Neuronal stem cell (in vitro differentiated cells): ENCODE data around the gene SPAG16.
A peak's percentile ranks its signal among the peaks of the same experiment; 100 is the strongest.
"Not testable (repeated sequence)": the region's sequence is repeated elsewhere in the genome, so short reads cannot be mapped to it uniquely, and the experiment has no call there.

Experiments
- DNase-seq: peaks from one replicate; pipeline ENCODE4 v3.0.0-alpha.2; 2013; ENCODE audit warnings: low spot score
- H2AFZ ChIP-seq: one replicate; pipeline ENCODE4 v1.6.1; 2013; ENCODE audit warnings: mild to moderate bottlenecking, low read length, inconsistent platforms
- H2AK5ac ChIP-seq: 2 replicates; pipeline ENCODE4 v1.6.1; 2013; ENCODE audit warnings: low read depth, mild to moderate bottlenecking, inconsistent platforms, low read length, moderate library complexity, mixed read lengths
- H2BK120ac ChIP-seq: 2 replicates; pipeline ENCODE4 v1.6.1; 2013; ENCODE audit warnings: low read depth, mild to moderate bottlenecking, inconsistent platforms, low read length, moderate library complexity, mixed read lengths
- H2BK12ac ChIP-seq: one replicate; pipeline ENCODE4 v1.6.1; 2013; ENCODE audit warnings: low read length, inconsistent platforms
- H2BK15ac ChIP-seq: 2 replicates; pipeline ENCODE4 v1.6.1; 2013; ENCODE audit warnings: mild to moderate bottlenecking, low read length, inconsistent platforms, mixed read lengths
- H2BK5ac ChIP-seq: one replicate; pipeline ENCODE4 v1.6.1; 2013; ENCODE audit warnings: inconsistent platforms, mild to moderate bottlenecking, low read length, moderate library complexity
- H3K14ac ChIP-seq: one replicate; pipeline ENCODE4 v1.6.1; 2013; ENCODE audit warnings: low read length, inconsistent platforms
- H3K18ac ChIP-seq: 2 replicates; pipeline ENCODE4 v1.6.1; 2013; ENCODE audit warnings: low read length, inconsistent platforms
- H3K23ac ChIP-seq: 2 replicates; pipeline ENCODE4 v1.6.1; 2013; ENCODE audit warnings: low read depth, mild to moderate bottlenecking, mixed read lengths, low read length, inconsistent platforms; ENCODE audit not compliant: poor library complexity
- H3K27ac ChIP-seq: replicated peaks from 3 replicates; pipeline ENCODE4 v1.5.1; 2013; ENCODE audit warnings: low read length, inconsistent platforms
- H3K27me3 ChIP-seq, 3 experiments: 2 replicates each; pipeline ENCODE4 v1.6.1; 2013; ENCODE audit warnings: low read length in 3 of 3, mild to moderate bottlenecking in 2 of 3, inconsistent platforms in 1 of 3, low read depth in 1 of 3, mixed read lengths in 1 of 3, moderate library complexity in 1 of 3; ENCODE audit not compliant: control insufficient read depth in 3 of 3, insufficient read depth in 3 of 3
- H3K36me3 ChIP-seq, 2 donors: replicated peaks in 1 of 2; 2 replicates each; pipeline ENCODE4 v1.6.1; 2013; ENCODE audit warnings: low read length in 2 of 2; ENCODE audit not compliant: control insufficient read depth in 2 of 2, insufficient read depth in 2 of 2
- H3K4ac ChIP-seq: 2 replicates; pipeline ENCODE4 v1.6.1; 2013; ENCODE audit warnings: inconsistent platforms, mild to moderate bottlenecking, low read length, moderate library complexity
- H3K4me1 ChIP-seq, 2 donors: 1 replicate in 1 of 2; 2 replicates in 1 of 2; pipeline ENCODE4 v1.6.1; 2013; ENCODE audit warnings: low read length in 2 of 2, low read depth in 1 of 2; ENCODE audit not compliant: control insufficient read depth in 2 of 2, insufficient read depth in 1 of 2
- H3K4me2 ChIP-seq: one replicate; pipeline ENCODE4 v1.6.1; 2013; ENCODE audit warnings: mild to moderate bottlenecking, low read length, inconsistent platforms; ENCODE audit not compliant: insufficient read depth, poor library complexity, severe bottlenecking
- H3K4me3 ChIP-seq, 2 donors: 2 replicates each; pipeline ENCODE4 v1.5.1; 2013; ENCODE audit warnings: low read length in 2 of 2, mild to moderate bottlenecking in 2 of 2, inconsistent platforms in 1 of 2, moderate library complexity in 1 of 2
- H3K79me1 ChIP-seq: one replicate; pipeline ENCODE4 v1.6.1; 2013; ENCODE audit warnings: low read depth, mild to moderate bottlenecking, inconsistent platforms, low read length, moderate library complexity
- H3K9ac ChIP-seq: one replicate; pipeline ENCODE4 v1.6.1; 2013; ENCODE audit warnings: mild to moderate bottlenecking, low read depth, low read length, inconsistent platforms; ENCODE audit not compliant: poor library complexity
- H3K9me3 ChIP-seq, 2 donors: replicated peaks in 1 of 2; 2 replicates each; pipeline versions ENCODE3 to v1.6.1; 2013; ENCODE audit warnings: low read length in 2 of 2, mild to moderate bottlenecking in 2 of 2, inconsistent platforms in 1 of 2, low read depth in 1 of 2, mixed read lengths in 1 of 2, moderate library complexity in 1 of 2; ENCODE audit not compliant: control insufficient read depth in 2 of 2, insufficient read depth in 1 of 2
- H4K8ac ChIP-seq: one replicate; pipeline ENCODE4 v1.6.1; 2013; ENCODE audit warnings: low read depth, mild to moderate bottlenecking, inconsistent platforms, low read length, moderate library complexity
- H4K91ac ChIP-seq: one replicate; pipeline ENCODE4 v1.6.1; 2013; ENCODE audit warnings: low read length, low read depth, mild to moderate bottlenecking, inconsistent platforms; ENCODE audit not compliant: poor library complexity
- WGBS, 2 donors: extraction: QIAGEN DNeasy Blood & Tissue Kit; methylation state at CpG; one replicate each; pipeline ENCODE4 v1.1.7; 2013; ENCODE audit warnings: missing lambda C conversion rate in 2 of 2, mixed read lengths in 1 of 2; ENCODE audit not compliant: insufficient read length in 2 of 2, insufficient replicate concordance in 1 of 2; ENCODE audit errors: extremely low coverage in 2 of 2; 5-methylcytosine and 5-hydroxymethylcytosine counted together

SPAG16 gene

DNA sequence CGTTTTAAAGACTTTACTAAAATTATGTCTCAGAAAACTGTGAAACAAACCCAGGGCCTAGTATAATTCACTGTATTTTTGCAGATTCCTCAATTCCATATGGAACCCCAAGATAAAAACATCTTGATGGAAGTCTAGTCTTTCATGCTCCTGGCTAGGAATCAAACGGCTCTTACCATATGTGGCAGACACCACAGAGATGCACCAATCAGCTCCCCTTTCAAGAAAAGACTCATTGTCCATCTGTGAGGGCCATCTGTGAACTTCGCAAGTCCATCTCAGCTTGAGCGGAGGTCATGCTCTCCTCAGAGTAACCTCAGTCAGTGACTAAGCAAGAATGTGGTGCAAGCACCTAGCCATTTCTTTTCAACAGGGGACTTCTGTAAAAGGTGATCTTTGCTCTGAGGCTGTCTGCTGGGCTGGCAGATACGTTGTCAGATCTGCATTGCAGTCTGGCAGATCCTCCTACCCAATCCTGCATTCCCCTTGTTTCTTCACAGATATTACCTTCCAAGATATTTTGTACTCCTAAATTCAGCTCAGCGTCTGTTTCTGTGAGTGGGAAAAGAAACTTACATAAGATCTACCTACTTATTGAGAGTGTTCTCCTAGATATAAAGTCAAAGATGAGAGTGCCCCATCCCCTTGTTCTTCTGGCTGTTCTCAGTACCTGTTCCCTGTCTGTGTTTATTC lies 419.3 kb downstream of the SPAG16 start:
- no peak overlapping the region for H2BK15ac ChIP-seq
- peak overlapping the region; percentile 18 for H2AFZ ChIP-seq
- no peak overlapping the region for H3K9ac ChIP-seq
- no peaks in the 10 kb centered on the region for H3K27me3 ChIP-seq
- H2BK12ac ChIP-seq, result no peak overlapping the region
- H3K4me2 ChIP-seq, result no peak overlapping the region
- WGBS, 2 donors, result no CpG with 5 or more reads among the region's 6 CpGs
- H3K4ac ChIP-seq, result no peak overlapping the region
- H2BK5ac ChIP-seq, result no peak overlapping the region
- H3K4me3 ChIP-seq, result no peak overlapping the region
- no peak overlapping the region for H4K91ac ChIP-seq
- no peak overlapping the region for H2AK5ac ChIP-seq
- H3K36me3 ChIP-seq, result no peaks in the 10 kb centered on the region
- no peak overlapping the region for H4K8ac ChIP-seq
- peaks cover 0 to 2% of the 10 kb centered on the region in 2 donors for H3K9me3 ChIP-seq
- no peaks in the 10 kb centered on the region for H3K4me1 ChIP-seq
- H3K27ac ChIP-seq, result no peak overlapping the region
- H3K23ac ChIP-seq, result no peak overlapping the region
- no peaks in the 10 kb centered on the region for H3K79me1 ChIP-seq
- H3K14ac ChIP-seq, result no peak overlapping the region
- DNase-seq, result no peak
- no peak overlapping the region for H3K18ac ChIP-seq
- no peak overlapping the region for H2BK120ac ChIP-seq

DNA sequence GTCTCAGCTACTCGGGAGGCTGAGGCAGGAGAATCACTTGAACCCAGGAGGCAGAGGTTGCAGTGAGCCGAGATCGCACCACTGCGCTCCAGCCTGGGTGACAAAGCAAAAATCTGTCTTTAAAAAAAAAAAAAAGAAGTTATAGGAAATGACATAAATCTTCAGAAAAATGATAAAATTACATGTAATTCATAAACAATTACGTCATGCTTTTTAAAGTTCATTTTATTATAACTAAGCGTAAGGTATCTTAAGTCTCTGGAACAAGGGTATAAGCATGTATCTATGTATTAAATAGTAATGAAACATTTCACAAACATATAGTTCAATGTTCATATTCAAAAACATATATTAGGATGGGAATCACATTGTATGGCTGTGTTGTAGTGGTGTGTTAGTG lies 425.9 kb downstream of the SPAG16 start:
- Histone ChIP-seq H3K79me1 (no peaks in the 10 kb centered on the region), H2BK120ac (no peak overlapping the region), H2BK12ac (no peak overlapping the region), H4K8ac (no peak overlapping the region), H3K4ac (no peak overlapping the region), H2AK5ac (no peak overlapping the region), H3K27me3 (no peaks in the 10 kb centered on the region), H2BK5ac (no peak overlapping the region), H4K91ac (no peak overlapping the region), H3K9ac (no peak overlapping the region), H3K4me2 (no peak overlapping the region), H3K9me3 (no peaks in the 10 kb centered on the region), H3K23ac (no peak overlapping the region), H3K14ac (no peak overlapping the region), H2BK15ac (no peak overlapping the region), H2AFZ (no peak overlapping the region), H3K4me1 (no peaks in the 10 kb centered on the region), H3K36me3 (no peaks in the 10 kb centered on the region), H3K18ac (no peak overlapping the region), H3K4me3 (no peak overlapping the region), H3K27ac (no peak overlapping the region)
- whole genome bisulfite sequencing, 2 donors, result no CpG with 5 or more reads among the region's 6 CpGs
- DNase-seq, result no peak

DNA sequence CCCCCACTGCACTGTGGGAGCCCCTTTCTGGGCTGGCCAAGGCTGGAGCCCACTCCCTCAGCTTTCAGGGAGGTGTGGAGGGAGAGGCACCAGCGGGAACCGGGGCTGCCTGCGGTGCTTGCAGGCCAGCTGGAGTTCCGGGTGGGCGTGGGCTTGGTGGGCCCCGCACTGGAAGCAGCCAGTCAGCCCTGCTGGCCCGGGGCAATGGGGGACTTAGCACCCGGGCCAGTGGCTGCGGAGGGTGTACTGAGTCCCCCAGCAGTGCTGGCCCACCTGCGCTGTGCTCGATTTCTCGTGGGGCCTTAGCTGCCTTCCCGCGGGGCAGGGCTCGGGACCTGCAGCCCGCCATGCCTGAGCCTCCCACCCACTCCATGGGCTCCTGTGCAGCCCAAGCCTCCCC lies 434.1 kb downstream of the SPAG16 start:
- not testable (repeated sequence) for H2BK120ac ChIP-seq, H2AFZ ChIP-seq, H3K36me3 ChIP-seq, H3K9me3 ChIP-seq, H4K91ac ChIP-seq, DNase-seq, H2BK15ac ChIP-seq, H2AK5ac ChIP-seq, H3K14ac ChIP-seq, H3K4me1 ChIP-seq, H2BK12ac ChIP-seq, H3K18ac ChIP-seq, H3K23ac ChIP-seq, H3K4me3 ChIP-seq, H3K9ac ChIP-seq, H3K79me1 ChIP-seq, H3K4me2 ChIP-seq, H3K27ac ChIP-seq, H3K27me3 ChIP-seq, H2BK5ac ChIP-seq, H4K8ac ChIP-seq, H3K4ac ChIP-seq
- no CpG with 5 or more reads among the region's 16 CpGs for WGBS, 2 donors

DNA sequence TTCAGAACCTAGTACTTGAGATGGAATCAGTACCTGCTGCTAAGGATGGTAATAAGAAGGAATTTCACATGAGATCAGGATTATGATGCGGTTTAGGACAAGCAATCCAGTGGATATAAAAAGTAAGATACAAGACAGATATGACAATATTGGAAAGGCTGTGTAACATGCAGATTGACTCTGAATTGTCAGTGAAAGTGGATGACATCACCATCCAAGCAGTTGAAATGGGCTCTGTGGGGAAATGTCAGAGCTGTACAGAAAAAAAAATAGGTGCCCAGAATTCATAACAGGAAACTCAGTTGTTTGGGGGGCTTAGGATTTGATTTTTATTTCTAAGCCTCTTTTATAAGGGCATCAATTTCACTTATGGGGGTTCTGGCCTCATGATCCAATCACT lies 438.3 kb downstream of the SPAG16 start:
- WGBS, 2 donors, result no CpG with 5 or more reads among the region's 1 CpG
- Histone ChIP-seq H3K4ac (no peak overlapping the region), H3K27ac (no peak overlapping the region)

More for the DNA sequence above, 438.3 kb downstream of the SPAG16 start:
- Histone ChIP-seq H3K9me3 (no peaks in the 10 kb centered on the region), H3K27me3 (no peaks in the 10 kb centered on the region), H2BK15ac (no peak overlapping the region), H2AK5ac (no peak overlapping the region), H2BK12ac (no peak overlapping the region), H3K18ac (no peak overlapping the region), H3K4me1 (no peaks in the 10 kb centered on the region), H2BK120ac (no peak overlapping the region), H2AFZ (no peak overlapping the region), H3K4me3 (no peak overlapping the region), H4K91ac (no peak overlapping the region), H4K8ac (no peak overlapping the region), H3K14ac (no peak overlapping the region), H3K23ac (no peak overlapping the region), H2BK5ac (no peak overlapping the region), H3K9ac (no peak overlapping the region), H3K36me3 (no peaks in the 10 kb centered on the region), H3K4me2 (no peak overlapping the region), H3K79me1 (no peaks in the 10 kb centered on the region)
- DNase-seq, result no peak
